ENCODE data around the gene OR8B12.

The OR8B12 gene

GRCh38 chr11:124543554-124543953 is at the start of gene OR8B12:
Gene OR8B12 (minus strand): TSS chr11:124543654. CDS start chr11:124543654, 0 bp downstream.
- DNase-seq = no peak

- no peak for DNase-seq
These were observed 49.2 kb upstream of the OR8B12 start for GRCh38 chr11:124592627-124593026.

GRCh38 chr11:124591430-124591829 is 48.0 kb upstream of the OR8B12 start:
- no peak for DNase-seq

GRCh38 chr11:124586238-124586860 is 42.9 kb upstream of the OR8B12 start:
- DNase-seq = peak in 24 of 51 donors; percentile 2 to 62 (median 13)

- no peak for DNase-seq
These were observed 41.4 kb upstream of the OR8B12 start for GRCh38 chr11:124584681-124585372.

- no peak for DNase-seq
These were observed 40.3 kb upstream of the OR8B12 start for GRCh38 chr11:124583781-124584180.

GRCh38 chr11:124582565-124582964 is 39.1 kb upstream of the OR8B12 start:
- no peak for DNase-seq

- DNase-seq = no peak
These were observed 38.4 kb upstream of the OR8B12 start for GRCh38 chr11:124581817-124582216.

GRCh38 chr11:124578761-124579160 is 35.3 kb upstream of the OR8B12 start:
- no peak for DNase-seq

GRCh38 chr11:124577716-124578427 is 34.4 kb upstream of the OR8B12 start:
- no peak for DNase-seq

GRCh38 chr11:124570160-124570559 is 26.7 kb upstream of the OR8B12 start:
- DNase-seq = no peak

GRCh38 chr11:124569697-124570096 is 26.2 kb upstream of the OR8B12 start, which contains the start of gene OR8A1:
Gene OR8A1 (plus strand): TSS chr11:124569997. CDS start chr11:124570120, 123 bp downstream.
- DNase-seq = no peak

GRCh38 chr11:124556828-124557227 is 13.4 kb upstream of the OR8B12 start:
- no peak for DNase-seq

GRCh38 chr11:124551987-124552386 is 8.5 kb upstream of the OR8B12 start:
- DNase-seq = no peak

GRCh38 chr11:124551189-124551588 is 7.7 kb upstream of the OR8B12 start:
- DNase-seq = no peak

GRCh38 chr11:124543145-124543544 is 309 bp downstream of the OR8B12 start:
- no peak for DNase-seq

GRCh38 chr11:124541204-124541603 is 2.2 kb downstream of the OR8B12 start:
- DNase-seq = no peak

- DNase-seq = no peak
These were observed 5.4 kb downstream of the OR8B12 start for GRCh38 chr11:124538019-124538418.

GRCh38 chr11:124536520-124536919 is 6.9 kb downstream of the OR8B12 start:
- DNase-seq = peak in 13 of 51 donors; percentile 5 to 39 (median 16)

GRCh38 chr11:124535552-124536232 is 7.8 kb downstream of the OR8B12 start:
- DNase-seq = no peak

- no peak for DNase-seq
These were observed 9.4 kb downstream of the OR8B12 start for GRCh38 chr11:124534051-124534450.

- no peak for DNase-seq
These were observed 9.8 kb downstream of the OR8B12 start for GRCh38 chr11:124533626-124534025.

Measured in hypothalamus (tissue), 51 donors.